GM12892 (cell line): Measurements from ENCODE around the gene CTNNA3.
"Not testable (repeated sequence)": the region's sequence is repeated elsewhere in the genome, so short reads cannot be mapped to it uniquely, and the experiment has no call there.

Source experiments
- DNase-seq: peaks from one replicate; pipeline ENCODE4 v3.0.0; 2011; ENCODE audit not compliant: insufficient read length
- FAIRE-seq: peaks from 2 replicates; lab custom pipeline; 2011; peaks lifted over from hg19 to GRCh38; lab: Jason Lieb, UNC
- POLR2A ChIP-seq: IDR thresholded peaks from 2 replicates; pipeline ENCODE4 v1.6.1; 2011; ENCODE audit warnings: low read depth, low read length, control low read depth
- POLR2AphosphoS5 ChIP-seq: IDR thresholded peaks from 2 replicates; pipeline ENCODE4 v1.6.1; 2011; ENCODE audit warnings: low read depth, low read length, control low read depth
- TAF1 ChIP-seq: IDR thresholded peaks from 2 replicates; pipeline ENCODE4 v1.6.1; 2011; ENCODE audit warnings: low read depth, mild to moderate bottlenecking, control low read depth, low read length, borderline replicate concordance

Gene CTNNA3

GRCh38 chr10:66350622-66351399 is 1345.2 kb downstream of the CTNNA3 start:
- TF ChIP-seq TAF1 (no peak), POLR2AphosphoS5 (no peak), POLR2A (no peak)
- DNase-seq (no peak), FAIRE-seq (no peak)

- DNase-seq, result no peak
- TF ChIP-seq POLR2A (no peak), POLR2AphosphoS5 (no peak), TAF1 (no peak)
- no peak for FAIRE-seq
Observed at GRCh38 chr10:66349726-66350125, 1346.3 kb downstream of the CTNNA3 start.

- DNase-seq, result no peak
- no peak for TF ChIP-seq POLR2A
- no peak for TF ChIP-seq POLR2AphosphoS5
- no peak for TF ChIP-seq TAF1
- FAIRE-seq, result no peak
Observed at GRCh38 chr10:66349076-66349475, 1346.9 kb downstream of the CTNNA3 start.

- no peak for TF ChIP-seq POLR2AphosphoS5
- no peak for TF ChIP-seq POLR2A
- TF ChIP-seq TAF1, result no peak
- FAIRE-seq, result no peak
- DNase-seq, result no peak
Observed at GRCh38 chr10:66337211-66337610, 1358.8 kb downstream of the CTNNA3 start.

- FAIRE-seq (no peak), DNase-seq (no peak)
Observed at GRCh38 chr10:66336791-66337190, 1359.2 kb downstream of the CTNNA3 start.

GRCh38 chr10:66335753-66336152 is 1360.2 kb downstream of the CTNNA3 start:
- FAIRE-seq, DNase-seq: not testable (repeated sequence)

More at GRCh38 chr10:66336791-66337190, 1359.2 kb downstream of the CTNNA3 start:
- no peak for TF ChIP-seq POLR2AphosphoS5
- TF ChIP-seq TAF1, result no peak
- no peak for TF ChIP-seq POLR2A

GRCh38 chr10:66329147-66329546 is 1366.8 kb downstream of the CTNNA3 start:
- DNase-seq (no peak), FAIRE-seq (no peak)
- TF ChIP-seq POLR2AphosphoS5 (no peak), POLR2A (no peak), TAF1 (no peak)

GRCh38 chr10:66326876-66327275 is 1369.1 kb downstream of the CTNNA3 start:
- DNase-seq (no peak), FAIRE-seq (no peak)
- TF ChIP-seq POLR2A (no peak), TAF1 (no peak), POLR2AphosphoS5 (no peak)

DNA sequence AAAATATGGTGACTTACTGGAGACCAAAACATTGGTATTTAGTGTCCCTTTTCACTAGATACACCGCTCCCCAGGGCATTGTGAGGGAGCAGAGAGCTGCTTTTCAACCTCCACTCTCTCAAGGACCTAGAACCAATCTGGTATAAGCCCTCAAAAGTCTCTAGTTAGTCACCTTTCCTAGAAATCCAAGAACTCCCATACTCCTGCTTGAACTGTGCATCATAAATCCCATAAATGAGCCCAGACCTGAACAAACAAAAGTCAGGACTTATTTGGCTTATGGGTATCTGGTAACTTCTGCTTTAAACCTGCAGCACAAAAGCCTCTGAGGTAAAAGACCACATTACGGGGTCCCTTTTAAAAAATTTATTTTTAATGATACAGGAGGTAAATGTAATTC is 1373.2 kb downstream of the CTNNA3 start:
- FAIRE-seq (no peak), DNase-seq (no peak)
- TF ChIP-seq TAF1, result no peak
- TF ChIP-seq POLR2AphosphoS5, result no peak
- TF ChIP-seq POLR2A, result no peak

DNA sequence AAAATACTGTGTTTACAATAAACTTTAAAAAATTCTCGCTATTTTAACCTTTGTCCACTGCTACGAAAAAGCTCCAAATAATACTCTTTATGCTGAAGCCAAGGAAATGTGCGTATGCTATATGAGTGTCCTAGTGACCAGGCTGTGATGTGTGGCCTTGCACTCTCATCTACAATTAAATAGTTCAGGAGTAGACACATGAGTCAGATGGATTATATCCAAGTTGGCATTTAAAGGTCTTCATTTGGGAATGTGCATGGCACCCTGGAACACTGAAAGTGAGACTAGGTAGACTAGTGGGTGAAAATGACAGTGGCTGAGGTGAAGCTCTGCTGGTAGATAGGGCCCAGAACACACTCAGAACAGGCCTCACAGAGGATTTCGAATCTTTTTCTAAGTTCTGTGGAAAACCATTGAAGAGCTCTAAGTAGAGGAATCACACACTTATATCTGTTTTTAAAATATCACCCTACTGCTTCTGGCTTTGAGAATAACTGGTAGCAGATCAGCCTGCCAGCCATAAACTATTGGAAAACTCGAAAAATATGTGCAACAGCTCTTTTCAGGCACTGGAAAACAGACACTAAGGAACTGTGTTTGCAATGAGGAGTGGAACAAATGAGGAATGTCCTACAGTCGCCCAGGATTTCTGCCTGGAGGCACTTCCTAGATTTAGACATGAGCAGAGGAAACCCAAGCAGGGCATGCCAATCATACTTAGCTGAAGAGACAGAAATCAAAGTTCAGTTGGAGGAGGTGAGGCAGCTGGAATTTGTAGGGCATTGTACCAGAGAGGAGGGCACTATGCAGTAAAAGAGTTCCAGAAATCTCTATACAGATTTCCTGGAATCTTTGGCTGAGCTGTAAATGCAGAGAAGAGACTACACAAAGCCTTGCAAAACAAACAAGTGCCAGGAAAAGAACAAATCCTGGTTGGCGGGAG is 1374.0 kb downstream of the CTNNA3 start:
- no peak for FAIRE-seq
- no peak for DNase-seq
- TF ChIP-seq TAF1 (no peak), POLR2AphosphoS5 (no peak), POLR2A (no peak)

- DNase-seq (no peak), FAIRE-seq (no peak)
- TF ChIP-seq POLR2AphosphoS5, result no peak
- TF ChIP-seq POLR2A, result no peak
- no peak for TF ChIP-seq TAF1
Observed at GRCh38 chr10:66318761-66319160, 1377.2 kb downstream of the CTNNA3 start.

GRCh38 chr10:66307826-66308225 is 1388.2 kb downstream of the CTNNA3 start:
- no peak for TF ChIP-seq TAF1
- TF ChIP-seq POLR2AphosphoS5, result no peak
- TF ChIP-seq POLR2A, result no peak
- DNase-seq (no peak), FAIRE-seq (no peak)

GRCh38 chr10:66301078-66301477 is 1394.9 kb downstream of the CTNNA3 start:
- TF ChIP-seq POLR2A (no peak), POLR2AphosphoS5 (no peak), TAF1 (no peak)
- FAIRE-seq (no peak), DNase-seq (no peak)
